Testis (tissue), 3 donors: ENCODE measurements around the gene IGSF6. TPM values are rescaled to one million over a fixed set of nuclear protein-coding genes. Genes with fewer than 3 reads are reported as not detected.

ENCODE experiments used
- DNase-seq: peaks from one replicate; pipeline ENCODE4 v3.0.0-alpha.2; 2019
- H3K27ac ChIP-seq, 2 donors: fragments of 200-600 bp; sonication (generic); one replicate each; pipeline ENCODE4 v1.5.1; 2019
- H3K27me3 ChIP-seq: fragments of 200-600 bp; sonication (generic); one replicate; pipeline ENCODE4 v1.5.1; 2019
- H3K36me3 ChIP-seq: fragments of 200-600 bp; sonication (generic); one replicate; pipeline ENCODE4 v1.5.1; 2017; ENCODE audit warnings: low read depth; ENCODE audit errors: missing control alignments
- H3K4me1 ChIP-seq: fragments of 200-600 bp; sonication (generic); one replicate; pipeline ENCODE4 v1.5.1; 2019
- H3K4me3 ChIP-seq, 2 donors: fragments of 200-600 bp; sonication (generic); one replicate each; pipeline ENCODE4 v1.5.1; 2017 to 2019
- H3K9me3 ChIP-seq: fragments of 200-600 bp; sonication (generic); one replicate; pipeline ENCODE4 v1.5.1; 2017
- CTCF ChIP-seq, 3 experiments: fragments of 450-650 bp in 2 of 3; fragments of 200-600 bp in 1 of 3; sonication (generic) in 1 of 3; IDR thresholded peaks; one replicate each; pipeline ENCODE4 v1.5.1; 2016 to 2019; ENCODE audit warnings: antibody characterized with exemption in 3 of 3, mild to moderate bottlenecking in 2 of 3, moderate library complexity in 1 of 3
- POLR2A ChIP-seq: fragments of 450-650 bp; IDR thresholded peaks from one replicate; pipeline ENCODE4 v1.6.1; 2017; ENCODE audit warnings: antibody characterized with exemption, mild to moderate bottlenecking, moderate library complexity
- WGBS, 2 donors: methylation state at CpG; one replicate each; pipeline ENCODE4 v1.1.5; 2018; 5-methylcytosine and 5-hydroxymethylcytosine counted together
- intact Hi-C: fragments of 100-400 bp; cut with DNase I; formaldehyde crosslinking; loops from one replicate; pipeline ENCODE4 v1.15.1; 2023; ENCODE audit warnings: low total_unique reads
- polyA plus RNA-seq: library from polyadenylated mRNA; stranded (reverse); fragments of 350-450 nt; fragmentation: Illumina TruSeq; extraction: RNeasy Lipid Tissue Mini Kit (QIAGEN cat#74804); gene quantifications from one replicate; pipeline ENCODE4 v1.2.3, GENCODE V29; 2014; ENCODE audit warnings: low read depth, low replicate concordance; ENCODE audit not compliant: insufficient read depth
- total RNA-seq, 2 donors: library from RNA; depleted of rRNA; stranded (reverse); fragments of >200 nt; gene quantifications; one replicate each; pipeline ENCODE4 v1.2.3, GENCODE V29; 2016

The IGSF6 gene
- total and polyA plus RNA-seq, 3 donors from 2014 or later = 0.81 to 1.4 TPM; not detected in 1

- TF ChIP-seq POLR2A (no peak), CTCF (IDR thresholded peaks at IDR 0.05) (no peak)
- 66 to 79% methylated on average over 9 of the region's 9 CpGs for WGBS, 2 donors
Measured at GRCh38 chr16:21647562-21648164, 4.7 kb downstream of the IGSF6 start.

GRCh38 chr16:21646721-21647561 lies 5.5 kb downstream of the IGSF6 start:
- no peaks in the 10 kb centered on the region for H3K36me3 ChIP-seq
- intact Hi-C loops = no loop called here
- no peak overlapping the region for H3K27ac ChIP-seq
- TF ChIP-seq CTCF (IDR thresholded peaks at IDR 0.05) (no peak), POLR2A (no peak)
- H3K9me3 ChIP-seq = no peaks in the 10 kb centered on the region
- 90 to 93% methylated on average over 18 of the region's 18 CpGs for WGBS, 2 donors
- no peak for DNase-seq
- no peak overlapping the region for H3K4me3 ChIP-seq
- H3K27me3 ChIP-seq = no peaks in the 10 kb centered on the region
- H3K4me1 ChIP-seq = peaks cover 10% of the 10 kb centered on the region

More at GRCh38 chr16:21647562-21648164, 4.7 kb downstream of the IGSF6 start:
- H3K4me3 ChIP-seq = no peak overlapping the region
- H3K27ac ChIP-seq = no peak overlapping the region
- peaks cover 10% of the 10 kb centered on the region for H3K4me1 ChIP-seq
- H3K27me3 ChIP-seq = no peaks in the 10 kb centered on the region
- intact Hi-C loops = no loop called here
- H3K9me3 ChIP-seq = no peaks in the 10 kb centered on the region
- DNase-seq = no peak
- H3K36me3 ChIP-seq = no peaks in the 10 kb centered on the region

DNA sequence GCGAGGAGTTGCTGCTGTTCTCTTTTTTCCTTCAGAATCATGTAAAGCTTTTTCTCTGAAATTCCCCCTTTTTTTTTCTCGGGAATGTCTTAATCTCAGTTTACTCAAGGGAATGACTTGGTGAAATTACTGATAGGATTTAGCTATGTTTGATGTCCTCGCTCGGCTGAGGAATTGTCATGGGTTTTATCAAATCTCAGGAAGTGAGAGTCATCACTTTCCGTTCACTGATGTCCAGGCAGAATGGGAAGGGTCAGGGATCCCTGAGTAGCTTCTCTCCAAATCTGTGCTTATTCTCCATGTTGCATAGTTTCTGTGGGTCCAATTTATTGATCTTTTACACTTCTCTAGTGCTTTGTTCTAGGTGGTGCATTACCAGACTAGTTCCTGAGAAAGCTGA lies 6.3 kb downstream of the IGSF6 start:
- Histone ChIP-seq H3K4me3 (no peak overlapping the region), H3K9me3 (no peaks in the 10 kb centered on the region), H3K27ac (peak overlapping the region in 1 of 2 donors; percentile 37), H3K27me3 (no peaks in the 10 kb centered on the region), H3K4me1 (peaks cover 10% of the 10 kb centered on the region), H3K36me3 (no peaks in the 10 kb centered on the region)
- intact Hi-C loops = no loop called here
- DNase-seq = no peak
- TF ChIP-seq CTCF (IDR thresholded peaks at IDR 0.05) = no peak
- TF ChIP-seq POLR2A = no peak
- 35 to 60% methylated on average over 5 of the region's 5 CpGs for WGBS, 2 donors

DNA sequence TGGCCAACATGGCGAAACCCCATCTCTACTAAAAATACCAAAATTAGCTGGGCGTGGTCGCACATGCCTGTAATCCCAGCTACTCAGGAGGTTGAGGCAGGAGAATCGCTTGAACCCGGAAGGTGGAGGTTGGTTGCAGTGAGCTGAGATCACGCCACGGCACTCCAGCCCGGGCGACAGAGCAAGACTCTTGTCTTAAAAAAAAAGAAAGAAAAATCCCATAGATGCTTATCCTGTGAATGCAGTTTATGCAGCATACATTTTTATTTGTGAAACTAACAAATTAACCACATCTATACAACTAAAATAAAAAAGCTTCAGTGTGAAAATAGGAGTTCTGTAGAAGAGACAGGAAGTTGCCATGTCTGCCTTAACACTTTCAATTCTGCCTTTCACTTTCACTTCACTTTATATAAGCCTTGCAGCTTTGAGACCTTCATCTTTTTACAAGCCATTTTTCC lies 7.1 kb downstream of the IGSF6 start:
- intact Hi-C loops = no loop called here
- no peak overlapping the region for H3K4me3 ChIP-seq
- peaks cover 15% of the 10 kb centered on the region for H3K4me1 ChIP-seq
- DNase-seq = no peak
- TF ChIP-seq POLR2A = no peak
- no peak for TF ChIP-seq CTCF (IDR thresholded peaks at IDR 0.05)
- H3K27ac ChIP-seq = peak overlapping the region in 1 of 2 donors; percentile 37
- 68 to 74% methylated on average over 9 of the region's 9 CpGs for WGBS, 2 donors
- no peaks in the 10 kb centered on the region for H3K27me3 ChIP-seq
- no peaks in the 10 kb centered on the region for H3K9me3 ChIP-seq
- no peaks in the 10 kb centered on the region for H3K36me3 ChIP-seq
